Fibroblast of upper back skin (primary cell): ENCODE results near the gene BBIP1.
"Not testable (repeated sequence)": the region's sequence is repeated elsewhere in the genome, so short reads cannot be mapped to it uniquely, and the experiment has no call there.

Source experiments
- DNase-seq: peaks from one replicate; pipeline ENCODE4 v3.0.0-alpha.2; 2013

The BBIP1 gene

GRCh38 chr10:110881905-110882304, 37.1 kb downstream of the BBIP1 start:
- no peak for DNase-seq

GRCh38 chr10:110881247-110881646, 37.7 kb downstream of the BBIP1 start:
- DNase-seq = no peak

- DNase-seq = no peak
Observed at GRCh38 chr10:110880012-110880411, 39.0 kb downstream of the BBIP1 start.

- no peak for DNase-seq
Observed at GRCh38 chr10:110876788-110877187, 42.2 kb downstream of the BBIP1 start.

- DNase-seq = no peak
Observed at GRCh38 chr10:110876000-110876399, 43.0 kb downstream of the BBIP1 start.

- no peak for DNase-seq
Observed at GRCh38 chr10:110873951-110874350, 45.0 kb downstream of the BBIP1 start.

- no peak for DNase-seq
Observed at GRCh38 chr10:110872984-110873923, 45.7 kb downstream of the BBIP1 start.

- peak; percentile 87 for DNase-seq
Observed at GRCh38 chr10:110872145-110872983, 46.6 kb downstream of the BBIP1 start.

GRCh38 chr10:110871298-110872084, 47.5 kb downstream of the BBIP1 start, which contains the start of gene PDCD4:
TSS of gene PDCD4 (plus strand) at chr10:110871928. CDS start at chr10:110876028, 4,100 bp downstream.
- DNase-seq = peak; percentile 99

- no peak for DNase-seq
Observed at GRCh38 chr10:110870823-110871297, 48.1 kb downstream of the BBIP1 start.

- no peak for DNase-seq
Observed at GRCh38 chr10:110868981-110869380, 50.0 kb downstream of the BBIP1 start.

GRCh38 chr10:110867807-110868465, 51.0 kb downstream of the BBIP1 start:
- no peak for DNase-seq

GRCh38 chr10:110867011-110867806, 51.8 kb downstream of the BBIP1 start:
- not testable (repeated sequence) for DNase-seq

- DNase-seq = no peak
Observed at GRCh38 chr10:110865809-110866482, 53.0 kb downstream of the BBIP1 start.

- peak; percentile 80 for DNase-seq
Observed at GRCh38 chr10:110865186-110865808, 53.7 kb downstream of the BBIP1 start.

- no peak for DNase-seq
Observed at GRCh38 chr10:110864662-110865140, 54.3 kb downstream of the BBIP1 start.

GRCh38 chr10:110863956-110864355, 55.0 kb downstream of the BBIP1 start:
- no peak for DNase-seq

- DNase-seq = peak; percentile 34
Observed at GRCh38 chr10:110863361-110863760, 55.6 kb downstream of the BBIP1 start.

- DNase-seq = no peak
Observed at GRCh38 chr10:110862961-110863360, 56.0 kb downstream of the BBIP1 start.
